Measurements from ENCODE around the gene FIGNL1.

DNA sequence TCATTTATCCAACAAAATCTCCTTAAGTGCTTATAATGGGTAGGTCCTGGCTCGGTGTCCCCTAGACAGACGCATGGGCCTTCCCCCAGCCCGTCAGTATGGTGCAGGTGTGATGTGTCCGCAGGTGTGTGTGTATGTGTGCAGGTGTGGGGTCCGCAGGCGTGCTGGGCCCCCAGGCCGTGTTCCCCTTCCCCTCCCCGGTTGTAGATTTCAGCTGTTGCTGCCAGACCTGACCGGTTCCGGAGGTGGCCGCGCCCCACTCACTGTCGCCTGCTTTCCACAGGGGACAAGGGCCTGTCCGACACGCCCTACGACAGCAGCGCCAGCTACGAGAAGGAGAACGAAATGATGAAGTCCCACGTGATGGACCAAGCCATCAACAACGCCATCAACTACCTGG is 50.5 kb downstream of the FIGNL1 start:
- TF ChIP-seq, protein P1, sequence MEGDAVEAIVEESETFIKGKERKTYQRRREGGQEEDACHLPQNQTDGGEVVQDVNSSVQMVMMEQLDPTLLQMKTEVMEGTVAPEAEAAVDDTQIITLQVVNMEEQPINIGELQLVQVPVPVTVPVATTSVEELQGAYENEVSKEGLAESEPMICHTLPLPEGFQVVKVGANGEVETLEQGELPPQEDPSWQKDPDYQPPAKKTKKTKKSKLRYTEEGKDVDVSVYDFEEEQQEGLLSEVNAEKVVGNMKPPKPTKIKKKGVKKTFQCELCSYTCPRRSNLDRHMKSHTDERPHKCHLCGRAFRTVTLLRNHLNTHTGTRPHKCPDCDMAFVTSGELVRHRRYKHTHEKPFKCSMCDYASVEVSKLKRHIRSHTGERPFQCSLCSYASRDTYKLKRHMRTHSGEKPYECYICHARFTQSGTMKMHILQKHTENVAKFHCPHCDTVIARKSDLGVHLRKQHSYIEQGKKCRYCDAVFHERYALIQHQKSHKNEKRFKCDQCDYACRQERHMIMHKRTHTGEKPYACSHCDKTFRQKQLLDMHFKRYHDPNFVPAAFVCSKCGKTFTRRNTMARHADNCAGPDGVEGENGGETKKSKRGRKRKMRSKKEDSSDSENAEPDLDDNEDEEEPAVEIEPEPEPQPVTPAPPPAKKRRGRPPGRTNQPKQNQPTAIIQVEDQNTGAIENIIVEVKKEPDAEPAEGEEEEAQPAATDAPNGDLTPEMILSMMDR (IDR thresholded peaks at IDR 0.05), result no peak
- no peak for TF ChIP-seq POLR2A (IDR thresholded peaks at IDR 0.05)
